ENCODE measurements around the gene EBNA1BP2. TPM values are rescaled to one million over a fixed set of nuclear protein-coding genes. Genes with fewer than 3 reads are reported as not detected.

Gene EBNA1BP2
- total and polyA plus RNA-seq, 2 of the 4 experiments (the other 2 are of a cell fraction): 82.8 to 135 TPM

- Histone ChIP-seq H3K4me3 (ENCODE audit: insufficient read depth, low read depth, low read length) (no peak overlapping the region), H2AFZ (replicated peaks; ENCODE audit: low read length, poor library complexity) (no peak overlapping the region), H2BK20ac (ENCODE audit: low read depth, low read length) (no peak overlapping the region), H3K79me1 (ENCODE audit: low read depth in 1 of 2, low read length in 2 of 2) (no peaks in the 10 kb centered on the region), H4K20me1 (ENCODE audit: insufficient read depth, low read length) (no peaks in the 10 kb centered on the region), H3K9me1 (ENCODE audit: insufficient read depth, low read length) (peaks cover 2% of the 10 kb centered on the region; the same call in 1 of the 2 replicates), H2AK9ac (replicated peaks; ENCODE audit: low read depth, low read length, poor library complexity) (no peak overlapping the region), H3K56ac (ENCODE audit: extremely low read depth, insufficient read depth, low read length) (no peak overlapping the region), H3K27ac (ENCODE audit: insufficient read depth, low read length) (no peak overlapping the region), H3K4me1 (ENCODE audit: control insufficient read depth, insufficient read depth, low read length) (no peaks in the 10 kb centered on the region), H2BK5ac (ENCODE audit: low read depth, low read length, poor library complexity, severe bottlenecking) (no peak overlapping the region), H3K23ac (ENCODE audit: low read depth, low read length) (no peak overlapping the region), H4K91ac (ENCODE audit: insufficient read depth, low read depth, low read length) (no peak overlapping the region), H2BK15ac (ENCODE audit: low read depth, low read length) (no peak overlapping the region), H3K9ac (ENCODE audit: low read depth, low read length) (no peak overlapping the region), H4K5ac (ENCODE audit: low read depth, low read length) (no peak overlapping the region), H3K14ac (replicated peaks; ENCODE audit: low read depth, low read length) (no peak overlapping the region), H3K27me3 (ENCODE audit: control insufficient read depth, insufficient read depth, low read length) (peaks cover 6% of the 10 kb centered on the region), H3K4ac (ENCODE audit: low read depth, low read length) (no peak overlapping the region), H3K4me2 (ENCODE audit: low read depth, low read length) (no peak overlapping the region), H3K18ac (ENCODE audit: low read depth, low read length) (no peak overlapping the region), H2AK5ac (ENCODE audit: low read depth, low read length) (no peak overlapping the region), H3K36me3 (ENCODE audit: control insufficient read depth, insufficient read depth, low read length) (no peaks in the 10 kb centered on the region), H2BK120ac (ENCODE audit: low read depth, low read length) (no peak overlapping the region), H4K8ac (ENCODE audit: low read depth in 2 of 2, low read length in 2 of 2) (no peak overlapping the region), H3K9me3 (ENCODE audit: control insufficient read depth, insufficient read depth, low read length) (no peaks in the 10 kb centered on the region)
- dilution Hi-C loops (cut with HindIII; ENCODE audit: low sequenced_read_pairs, unreplicated experiment): no loop called here
- DNase-seq (no peak), ATAC-seq (ENCODE audit: low read depth) (no peak)
- ChIA-PET POLR2A (ENCODE audit: unreplicated experiment) (no interaction called here), CTCF (no interaction called here)
- intact Hi-C loops (cut with micrococcal nuclease): no loop called here
- BruUV-seq (replicated peaks): no TSS peak
- no peak for TF ChIP-seq FOS (IDR thresholded peaks at IDR 0.05; ENCODE audit: low read depth, low read length)
- no peak for TF ChIP-seq CEBPB (IDR thresholded peaks at IDR 0.05; ENCODE audit: low read depth, low read length)
- no peak for TF ChIP-seq CHD1 (IDR thresholded peaks at IDR 0.05; ENCODE audit: low read depth, low read length)
- no peak for TF ChIP-seq MAZ (IDR thresholded peaks at IDR 0.05; ENCODE audit: borderline replicate concordance, low read depth, low read length)
- TF ChIP-seq RFX5 (IDR thresholded peaks at IDR 0.05; ENCODE audit: low read depth, low read length): no peak
- TF ChIP-seq, protein P1, sequence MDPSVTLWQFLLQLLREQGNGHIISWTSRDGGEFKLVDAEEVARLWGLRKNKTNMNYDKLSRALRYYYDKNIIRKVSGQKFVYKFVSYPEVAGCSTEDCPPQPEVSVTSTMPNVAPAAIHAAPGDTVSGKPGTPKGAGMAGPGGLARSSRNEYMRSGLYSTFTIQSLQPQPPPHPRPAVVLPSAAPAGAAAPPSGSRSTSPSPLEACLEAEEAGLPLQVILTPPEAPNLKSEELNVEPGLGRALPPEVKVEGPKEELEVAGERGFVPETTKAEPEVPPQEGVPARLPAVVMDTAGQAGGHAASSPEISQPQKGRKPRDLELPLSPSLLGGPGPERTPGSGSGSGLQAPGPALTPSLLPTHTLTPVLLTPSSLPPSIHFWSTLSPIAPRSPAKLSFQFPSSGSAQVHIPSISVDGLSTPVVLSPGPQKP (IDR thresholded peaks at IDR 0.05; ENCODE audit: borderline replicate concordance, low read depth, low read length): no peak
- no peak for TF ChIP-seq RCOR1 (IDR thresholded peaks at IDR 0.05; ENCODE audit: insufficient replicate concordance, low read length)
- WGBS, 2 experiments (ENCODE audit: extremely low coverage in 2 of 2, insufficient read length in 1 of 2): 92% methylated on average over 2 of the region's 3 CpGs; no CpG with 5 or more reads in 1 of the 2 experiments
- in situ Hi-C loops (cut with MboI; ENCODE audit: low sequenced_read_pairs): no loop called here
Measured at GRCh38 chr1:43184995-43185394, 12.9 kb upstream of the EBNA1BP2 start.

Data from IMR-90 (cell line).